ENCODE measurements around the gene KLRF1.
"Not testable (repeated sequence)": the region's sequence is repeated elsewhere in the genome, so short reads cannot be mapped to it uniquely, and the experiment has no call there.

KLRF1 gene

GRCh38 chr12:9870286-9870866 lies 43.1 kb downstream of the KLRF1 start:
- DNase-seq (ENCODE audit: low spot score) = no peak

- no peak for DNase-seq (ENCODE audit: low spot score)
Measured at GRCh38 chr12:9872162-9872561, 44.9 kb downstream of the KLRF1 start.

- no peak for DNase-seq (ENCODE audit: low spot score)
Measured at GRCh38 chr12:9872742-9873141, 45.5 kb downstream of the KLRF1 start.

- DNase-seq (ENCODE audit: low spot score) = not testable (repeated sequence)
Measured at GRCh38 chr12:9876120-9876519, 48.8 kb downstream of the KLRF1 start.

GRCh38 chr12:9880532-9881078 lies 53.3 kb downstream of the KLRF1 start:
- DNase-seq (ENCODE audit: low spot score) = no peak

- no peak for DNase-seq (ENCODE audit: low spot score)
Measured at GRCh38 chr12:9881246-9881645, 54.0 kb downstream of the KLRF1 start, which contains the start of gene KLRF2. Gene KLRF2 (plus strand): TSS chr12:9881489. CDS start chr12:9881596, 107 bp downstream.

- no peak for DNase-seq (ENCODE audit: low spot score)
Measured at GRCh38 chr12:9881988-9882387, 54.7 kb downstream of the KLRF1 start.

- no peak for DNase-seq (ENCODE audit: low spot score)
Measured at GRCh38 chr12:9883175-9883574, 55.9 kb downstream of the KLRF1 start.

- no peak for DNase-seq (ENCODE audit: low spot score)
Measured at GRCh38 chr12:9888665-9889273, 61.5 kb downstream of the KLRF1 start.
